Psoas muscle (tissue), 8 donors: ENCODE measurements around the gene TTLL11. TPM values are rescaled to one million over a fixed set of nuclear protein-coding genes. Genes with fewer than 3 reads are reported as not detected.
"Not testable (repeated sequence)": the region's sequence is repeated elsewhere in the genome, so short reads cannot be mapped to it uniquely, and the experiment has no call there.

ENCODE experiments used
- ATAC-seq, 4 donors: fragments of 200-7000 bp; cut with Tn5 transposase; one replicate each; pipeline ENCODE4 v1.9.1; 2020; ENCODE audit warnings: moderate library complexity in 3 of 4, mild to moderate bottlenecking in 2 of 4
- DNase-seq, 2 donors: peaks; one replicate each; pipeline ENCODE4 v3.0.0-alpha.2; 2020
- H3K27ac ChIP-seq: fragments of 200-600 bp; one replicate; pipeline ENCODE4 v1.8.0; 2022
- H3K27me3 ChIP-seq, 3 donors: fragments of 200-600 bp in 1 of 3; one replicate each; pipeline versions ENCODE4 v1.6.1 to v1.8.0; 2013 to 2022; ENCODE audit warnings: low read length in 2 of 3, mild to moderate bottlenecking in 2 of 3, moderate library complexity in 1 of 3; ENCODE audit not compliant: insufficient read depth in 3 of 3
- H3K36me3 ChIP-seq, 2 donors: fragments of 200-600 bp in 1 of 2; one replicate each; pipeline versions ENCODE4 v1.6.1 to v1.8.0; 2013 to 2022; ENCODE audit warnings: low read depth in 1 of 2, mild to moderate bottlenecking in 1 of 2, moderate library complexity in 1 of 2; ENCODE audit not compliant: insufficient read depth in 1 of 2
- H3K4me1 ChIP-seq: fragments of 200-600 bp; one replicate; pipeline ENCODE4 v1.8.0; 2022
- H3K4me3 ChIP-seq: fragments of 200-600 bp; one replicate; pipeline ENCODE4 v1.8.0; 2022; ENCODE audit warnings: mild to moderate bottlenecking
- H3K9me3 ChIP-seq: fragments of 200-600 bp; one replicate; pipeline ENCODE4 v1.8.0; 2022
- CTCF ChIP-seq: fragments of 200-600 bp; IDR thresholded peaks from one replicate; pipeline ENCODE4 v1.8.0; 2022; ENCODE audit warnings: antibody characterized with exemption
- WGBS, 3 donors: extraction: QIAGEN DNeasy Blood & Tissue Kit; methylation state at CpG; one replicate each; pipeline versions ENCODE4 v1.1.6 to v1.1.7; 2013; 5-methylcytosine and 5-hydroxymethylcytosine counted together
- intact Hi-C, 2 donors: fragments of 100-400 bp; cut with DNase I; formaldehyde crosslinking; loops; one replicate each; pipeline versions ENCODE4 v1.11.0 to v1.14.2; 2022
- polyA plus RNA-seq, 3 donors: library from polyadenylated mRNA; stranded (reverse); fragments of 200-250 nt; gene quantifications; one replicate each; pipeline ENCODE4 v1.2.3, GENCODE V29; 2013
- total RNA-seq, 4 donors: library from RNA; stranded (reverse); fragmentation: NEBNext Ultra II Directional in 2 of 4; extraction: Animal tissue kit (Norgen Biotek cat#: 25700) in 2 of 4; gene quantifications; one replicate each; pipeline versions ENCODE4 v1.2.1 to v1.2.4, GENCODE V29; 2021 to 2023
- donor health status: healthy with polysubstance abuse.
- donor health status: DM: no; HTN: no; CAD: no; lungs with moderate emphysema.
- donor health status: Bipolar disorder and iron deficiency.
- donor health status: healthy.
- donor health status: DM: yes; HTN: yes; CAD: no.
- donor health status: DM: no; HTN: no; CAD: no.
- donor health status: DM: no; HTN: no; CAD: no.
- donor health status: DM: yes; HTN: yes; CAD: no.

Gene TTLL11
- total and polyA plus RNA-seq, 7 donors = 15.1 to 56.4 (median 19.3) TPM

- TF ChIP-seq CTCF = no peak
- H3K4me3 ChIP-seq = no peak overlapping the region
- no peaks in the 10 kb centered on the region for H3K36me3 ChIP-seq
- H3K27ac ChIP-seq = no peak overlapping the region
- peaks cover 7% of the 10 kb centered on the region for H3K9me3 ChIP-seq
- H3K4me1 ChIP-seq = peaks cover 31% of the 10 kb centered on the region
- intact Hi-C loops = loop anchor here in 1 of 2 donors (5.0 kb wide), 1 partner anchor 84 kb away; no protein-coding TSS in a partner anchor
- 89 to 96% (median 95%) methylated on average over 5 of the region's 5 CpGs for WGBS, 3 donors
- ATAC-seq (no peak), DNase-seq (no peak)
- no peaks in the 10 kb centered on the region for H3K27me3 ChIP-seq
Observed at GRCh38 chr9:121981118-121981883, 111.8 kb downstream of the TTLL11 start.

- intact Hi-C loops = loop anchor here in 1 of 2 donors (5.0 kb wide), 1 partner anchor 83 kb away; no protein-coding TSS in a partner anchor
- WGBS, 3 donors = 89 to 100% (median 100%) methylated on average over 1 of the region's 1 CpG
Observed at GRCh38 chr9:121980665-121981064, 112.4 kb downstream of the TTLL11 start.

GRCh38 chr9:121979736-121980135 lies 113.4 kb downstream of the TTLL11 start:
- no peak for TF ChIP-seq CTCF
- Histone ChIP-seq H3K4me1 (peaks cover 16% of the 10 kb centered on the region), H3K4me3 (no peak overlapping the region), H3K27me3 (no peaks in the 10 kb centered on the region), H3K27ac (no peak overlapping the region), H3K9me3 (peaks cover 7% of the 10 kb centered on the region), H3K36me3 (no peaks in the 10 kb centered on the region)
- 81 to 94% (median 93%) methylated on average over 1 of the region's 1 CpG for WGBS, 3 donors
- DNase-seq (no peak), ATAC-seq (no peak)
- intact Hi-C loops = loop anchor here in 1 of 2 donors (5.0 kb wide), 2 partner anchors 52 to 82 kb away; no protein-coding TSS in a partner anchor

More at GRCh38 chr9:121980665-121981064, 112.4 kb downstream of the TTLL11 start:
- not testable (repeated sequence) for H3K27me3 ChIP-seq, H3K27ac ChIP-seq, H3K36me3 ChIP-seq, H3K9me3 ChIP-seq, DNase-seq, H3K4me3 ChIP-seq, ATAC-seq
- H3K4me1 ChIP-seq = peaks cover 25% of the 10 kb centered on the region

- Histone ChIP-seq H3K27ac (no peak overlapping the region), H3K27me3 (no peaks in the 10 kb centered on the region), H3K4me3 (no peak overlapping the region), H3K9me3 (peaks cover 7% of the 10 kb centered on the region), H3K36me3 (peaks cover 0 to 22% of the 10 kb centered on the region in 2 donors), H3K4me1 (peaks cover 4% of the 10 kb centered on the region)
- no peak for TF ChIP-seq CTCF
- intact Hi-C loops = loop anchor here in 1 of 2 donors (5.0 kb wide), 1 partner anchor 49 kb away; no protein-coding TSS in a partner anchor
- ATAC-seq = peak in 2 of 4 donors; percentile 38 to 60
- DNase-seq = no peak
- 35 to 70% (median 58%) methylated on average over 1 of the region's 1 CpG for WGBS, 3 donors
Observed at GRCh38 chr9:121976751-121977150, 116.4 kb downstream of the TTLL11 start.

DNA sequence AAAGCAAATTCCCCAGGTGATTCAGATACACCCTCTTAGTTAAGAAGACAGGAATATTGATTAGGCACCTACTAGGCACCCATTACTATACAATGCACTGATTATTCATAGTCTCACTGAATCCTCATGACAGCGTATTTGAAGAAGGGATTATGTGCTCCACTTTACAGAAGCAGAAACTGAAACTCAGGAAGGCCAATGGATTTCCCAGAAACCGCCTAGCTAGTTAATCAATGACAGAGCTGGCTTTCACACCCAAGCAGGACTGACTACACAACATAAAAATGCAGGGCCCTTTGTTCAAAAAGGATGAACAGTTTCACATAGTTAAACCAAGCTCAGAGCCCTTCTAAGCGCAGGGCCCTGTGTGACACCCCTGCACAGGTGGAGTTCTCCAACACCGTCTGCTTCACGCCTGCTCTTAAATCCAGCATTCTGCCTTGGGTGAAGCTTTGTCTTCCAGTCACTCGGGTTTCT lies 117.3 kb downstream of the TTLL11 start:
- Histone ChIP-seq H3K4me1 (peaks cover 4% of the 10 kb centered on the region), H3K9me3 (no peaks in the 10 kb centered on the region), H3K27me3 (no peaks in the 10 kb centered on the region), H3K4me3 (no peak overlapping the region), H3K36me3 (peaks cover 0 to 22% of the 10 kb centered on the region in 2 donors), H3K27ac (no peak overlapping the region)
- no peak for TF ChIP-seq CTCF
- intact Hi-C loops = loop anchor here in 1 of 2 donors (5.0 kb wide), 1 partner anchor 49 kb away; no protein-coding TSS in a partner anchor
- WGBS, 3 donors = 89 to 95% (median 93%) methylated on average over 6 of the region's 6 CpGs
- DNase-seq = no peak
- ATAC-seq = no peak
